NB4 (cell line): ENCODE data around the gene SYCP2.

Source experiments
- CTCF ChIP-seq: IDR thresholded peaks from one replicate; pipeline ENCODE4 v1.5.1; 2012; ENCODE audit warnings: low read depth, low read length
- MYC ChIP-seq: IDR thresholded peaks from 2 replicates; pipeline ENCODE4 v1.6.1; 2011; ENCODE audit warnings: low read depth, low read length
- POLR2A ChIP-seq: IDR thresholded peaks from 2 replicates; pipeline ENCODE4 v1.6.1; 2011; ENCODE audit warnings: mild to moderate bottlenecking; ENCODE audit not compliant: insufficient read length; ENCODE audit errors: extremely low read depth

DNA sequence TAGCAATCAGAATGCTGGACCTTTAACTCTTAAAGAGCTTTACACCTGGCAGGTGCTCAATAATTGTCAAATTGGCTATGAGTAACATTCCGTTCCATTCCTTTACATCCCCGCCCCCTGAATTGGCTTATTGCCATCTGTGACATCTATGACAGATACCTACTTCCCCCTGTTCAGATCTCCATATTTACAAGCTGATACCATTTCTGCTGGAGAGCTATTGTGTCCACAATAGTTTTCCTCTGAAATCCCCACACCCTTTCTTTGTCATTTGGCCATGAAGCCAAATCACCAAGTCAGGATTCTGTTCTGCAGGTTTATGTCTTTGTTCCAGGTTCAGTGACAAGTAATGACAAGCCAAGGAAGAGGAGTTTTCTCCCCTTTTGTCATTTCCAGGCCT is 28.0 kb upstream of the SYCP2 start:
- TF ChIP-seq MYC (no peak), CTCF (no peak), POLR2A (no peak)
